Breast epithelium (tissue), 3 donors: Measurements from ENCODE around the gene USP3.

Experiments
- CTCF ChIP-seq, 3 donors: fragments of 450-650 bp; IDR thresholded peaks; one replicate each; pipeline ENCODE4 v1.5.1; 2016 to 2017; ENCODE audit warnings: antibody characterized with exemption in 3 of 3, mild to moderate bottlenecking in 3 of 3, moderate library complexity in 3 of 3
- POLR2A ChIP-seq: fragments of 450-650 bp; IDR thresholded peaks from one replicate; pipeline ENCODE4 v1.6.1; 2016; ENCODE audit warnings: antibody characterized with exemption, mild to moderate bottlenecking, moderate library complexity
- POLR2AphosphoS5 ChIP-seq, 3 donors: sonication (generic); formaldehyde crosslinking; IDR thresholded peaks; one replicate each; pipeline ENCODE4 v1.6.1; 2017; ENCODE audit warnings: antibody characterized with exemption in 3 of 3

GRCh38 chr15:63605036-63605435, 100.6 kb downstream of the USP3 start:
- TF ChIP-seq CTCF (IDR thresholded peaks at IDR 0.05) (no peak), POLR2A (no peak), POLR2AphosphoS5 (IDR thresholded peaks at IDR 0.05) (no peak)
